HG02588 (cell line): ENCODE results near the gene BCL7C.
"Not testable (repeated sequence)": the region's sequence is repeated elsewhere in the genome, so short reads cannot be mapped to it uniquely, and the experiment has no call there.

Experiments used
- ATAC-seq: cut with Tn5 transposase; IDR thresholded peaks from one replicate; pipeline ENCODE4 v1.9.1; 2021; ENCODE audit warnings: mild to moderate bottlenecking, moderate library complexity; ENCODE audit not compliant: unreplicated experiment

BCL7C gene

GRCh38 chr16:30893744-30894539, at the start of gene BCL7C:
Gene BCL7C (minus strand): TSS chr16:30894077. CDS start chr16:30893944, 133 bp downstream.
- peak; percentile 70 for ATAC-seq

- ATAC-seq: no peak
Observed at GRCh38 chr16:30942426-30942806, 48.5 kb upstream of the BCL7C start.

GRCh38 chr16:30941600-30942425, 47.9 kb upstream of the BCL7C start:
- peak; percentile 86 for ATAC-seq

DNA sequence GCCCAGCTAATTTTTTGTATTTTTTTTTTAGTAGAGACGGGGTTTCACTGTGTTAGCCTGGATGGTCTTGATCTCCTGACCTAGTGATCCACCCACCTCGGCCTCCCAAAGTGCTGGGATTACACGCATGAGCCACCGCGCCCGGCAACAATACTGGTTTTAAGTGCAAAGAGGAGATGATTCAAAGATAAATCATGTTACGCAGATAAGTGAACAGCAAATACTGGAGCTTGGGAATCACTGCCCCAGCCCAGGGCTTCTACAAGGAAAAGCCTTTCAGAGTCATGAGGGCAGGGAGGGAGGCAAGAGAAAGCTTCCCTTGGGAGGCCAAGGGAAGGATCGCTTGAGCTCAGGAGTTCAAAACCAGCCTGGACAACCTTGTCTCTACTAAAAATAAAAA, 45.7 kb upstream of the BCL7C start:
- ATAC-seq: not testable (repeated sequence)

DNA sequence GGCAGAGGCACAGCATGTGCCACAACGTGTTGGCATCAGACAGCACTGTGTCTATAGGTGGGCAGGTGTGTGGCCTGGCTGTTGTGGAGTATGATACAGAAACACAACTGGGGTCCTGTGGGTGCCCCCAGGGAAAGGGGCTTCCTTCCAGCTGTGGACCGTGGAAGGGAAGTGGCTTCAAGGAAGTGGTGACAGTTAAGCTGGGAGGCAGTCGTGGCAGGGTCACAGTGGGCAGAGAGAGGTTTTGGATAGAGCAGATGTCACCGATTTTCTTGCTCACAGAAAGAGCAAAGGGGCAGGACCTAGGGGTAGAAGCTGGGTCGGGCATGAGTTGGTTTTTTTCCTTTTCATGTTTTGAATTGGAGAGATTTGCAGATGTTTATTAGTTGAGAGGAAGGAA, 43.8 kb upstream of the BCL7C start:
- no peak for ATAC-seq

GRCh38 chr16:30934827-30935557, 41.1 kb upstream of the BCL7C start:
- no peak for ATAC-seq

- no peak for ATAC-seq
Observed at GRCh38 chr16:30931068-30931650, 37.3 kb upstream of the BCL7C start.

- ATAC-seq: no peak
Observed at GRCh38 chr16:30930160-30930571, 36.3 kb upstream of the BCL7C start.

DNA sequence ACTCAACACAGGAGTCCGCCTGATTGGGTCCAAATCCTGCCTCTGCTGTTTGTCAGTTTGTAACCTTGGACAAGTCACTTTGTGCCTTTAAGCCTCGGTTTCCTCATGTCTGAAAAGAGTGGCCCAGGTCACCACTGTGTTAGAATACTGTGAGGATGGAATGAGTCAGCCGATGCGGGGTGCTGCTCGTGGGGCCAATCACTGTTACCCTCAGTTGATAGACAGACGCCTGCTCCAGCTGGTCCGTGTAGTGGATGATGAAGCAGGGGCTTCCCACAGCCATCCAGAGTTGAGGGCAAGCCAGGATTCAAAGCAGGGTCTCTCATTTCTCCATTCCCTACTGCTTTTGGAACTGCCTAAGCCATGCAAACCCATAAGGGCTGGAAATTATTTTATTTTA, 35.3 kb upstream of the BCL7C start:
- no peak for ATAC-seq

DNA sequence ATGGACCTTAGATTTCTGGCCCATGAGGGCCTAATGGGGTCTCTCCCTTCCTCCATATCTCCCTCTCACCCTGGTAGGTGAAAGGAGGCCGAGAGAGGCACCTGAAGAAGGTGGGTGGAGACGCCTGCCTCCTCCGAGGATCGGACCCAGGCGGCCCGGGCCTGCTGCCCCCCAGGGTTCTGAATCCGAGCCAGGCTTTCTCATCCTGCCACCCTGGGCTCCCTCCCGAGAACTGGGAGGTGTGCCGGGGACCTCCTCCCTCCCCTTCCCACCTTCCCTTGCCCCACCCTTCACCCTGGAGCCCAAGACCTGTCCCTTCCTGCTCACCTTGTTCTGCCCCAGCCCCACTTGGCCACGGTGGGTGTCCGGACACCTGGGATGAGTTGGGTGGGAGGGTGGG, 34.5 kb upstream of the BCL7C start:
- no peak for ATAC-seq

GRCh38 chr16:30927789-30928378, 34.0 kb upstream of the BCL7C start:
- no peak for ATAC-seq

DNA sequence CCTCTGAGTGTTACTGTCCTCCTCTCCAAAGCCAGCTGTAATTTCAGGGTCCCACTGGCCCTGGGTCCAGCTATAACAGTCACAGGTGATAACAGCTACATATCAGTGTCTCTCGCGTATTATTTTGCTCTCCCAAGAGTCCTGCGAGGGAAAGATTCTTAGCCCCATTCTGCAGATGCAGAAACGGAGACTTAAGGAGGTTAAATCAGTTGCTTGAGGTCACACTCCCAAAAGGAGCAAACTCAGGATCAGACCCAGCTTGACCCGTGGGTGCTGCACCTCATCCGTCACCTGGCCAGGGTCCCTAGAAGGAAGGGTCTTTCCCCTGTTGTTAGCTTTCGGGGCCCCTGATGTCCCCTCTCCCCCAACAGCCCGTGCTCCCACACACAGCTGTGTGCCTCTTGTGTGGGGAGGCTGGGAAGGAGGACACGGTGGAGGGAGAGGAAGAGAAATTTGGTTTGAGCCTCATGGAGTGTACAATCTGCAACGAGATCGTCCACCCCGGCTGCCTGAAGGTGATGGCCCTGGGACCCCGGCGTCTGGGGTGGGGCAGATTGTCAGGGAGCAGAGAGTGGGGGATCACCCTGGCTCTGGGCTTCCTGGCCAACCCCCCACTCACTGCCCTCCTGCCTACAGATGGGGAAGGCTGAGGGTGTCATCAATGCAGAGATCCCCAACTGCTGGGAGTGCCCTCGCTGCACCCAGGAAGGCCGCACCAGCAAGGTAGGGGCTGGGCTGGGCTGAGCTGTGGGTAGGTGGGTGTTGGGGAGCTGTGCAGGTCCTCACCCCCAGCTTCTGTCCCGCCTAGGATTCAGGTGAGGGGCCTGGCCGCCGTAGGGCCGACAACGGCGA, 33.3 kb upstream of the BCL7C start:
- ATAC-seq: no peak

DNA sequence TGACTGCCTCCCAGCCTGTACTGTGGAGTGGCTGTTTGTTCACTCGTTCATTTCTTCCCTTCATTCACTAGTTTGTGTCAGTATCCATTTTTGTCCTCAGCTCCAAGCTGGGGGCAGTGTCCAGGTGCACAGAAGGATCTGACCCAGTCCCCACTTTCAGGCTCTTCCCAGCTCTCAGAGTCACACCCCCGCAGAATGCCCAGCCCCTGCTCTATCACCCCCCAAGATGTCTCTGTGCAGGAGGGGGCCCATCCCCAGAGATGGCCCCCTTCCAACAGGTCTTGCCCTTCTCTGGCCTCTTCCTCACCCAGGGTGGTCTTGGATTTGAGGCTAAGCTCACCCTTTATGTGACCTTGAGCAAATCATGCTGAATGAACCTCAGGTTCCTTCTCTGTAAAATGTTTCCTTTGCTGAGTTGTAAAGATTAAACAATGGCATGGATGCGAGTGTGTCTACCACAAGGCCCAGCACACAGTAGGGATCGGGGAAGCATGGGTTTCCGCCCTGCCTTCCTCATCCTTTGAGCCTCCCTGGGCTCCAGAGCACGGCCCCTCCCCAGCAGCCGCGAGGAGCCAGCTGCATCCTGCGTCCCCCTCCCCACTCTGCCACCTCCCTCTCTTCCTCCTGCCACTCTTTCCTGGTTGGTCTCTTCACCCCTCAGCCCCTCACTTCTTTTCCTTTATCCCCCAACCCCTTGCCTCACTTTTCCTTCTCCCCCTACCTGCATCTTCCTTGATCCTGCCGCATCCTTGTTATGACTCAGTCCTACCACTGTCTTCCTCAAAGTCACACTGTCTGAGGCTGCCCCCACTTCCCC, 32.3 kb upstream of the BCL7C start:
- ATAC-seq: no peak

DNA sequence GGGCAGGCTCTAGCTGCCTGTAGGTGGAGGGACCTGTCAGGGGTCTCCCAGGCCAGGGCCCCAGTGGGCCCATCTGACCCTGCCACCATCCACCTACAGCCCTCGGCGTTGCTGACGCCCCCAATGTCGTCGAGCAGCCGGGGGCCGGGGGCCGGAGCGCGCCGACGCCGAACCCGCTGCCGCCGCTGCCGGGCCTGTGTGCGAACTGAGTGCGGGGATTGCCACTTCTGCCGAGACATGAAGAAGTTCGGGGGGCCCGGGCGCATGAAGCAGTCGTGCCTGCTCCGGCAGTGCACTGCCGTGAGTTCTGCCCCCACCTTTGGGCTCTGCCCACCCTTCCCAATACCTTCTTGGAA, 31.7 kb upstream of the BCL7C start:
- ATAC-seq: no peak

- no peak for ATAC-seq
Observed at GRCh38 chr16:30924913-30925631, 31.2 kb upstream of the BCL7C start.

DNA sequence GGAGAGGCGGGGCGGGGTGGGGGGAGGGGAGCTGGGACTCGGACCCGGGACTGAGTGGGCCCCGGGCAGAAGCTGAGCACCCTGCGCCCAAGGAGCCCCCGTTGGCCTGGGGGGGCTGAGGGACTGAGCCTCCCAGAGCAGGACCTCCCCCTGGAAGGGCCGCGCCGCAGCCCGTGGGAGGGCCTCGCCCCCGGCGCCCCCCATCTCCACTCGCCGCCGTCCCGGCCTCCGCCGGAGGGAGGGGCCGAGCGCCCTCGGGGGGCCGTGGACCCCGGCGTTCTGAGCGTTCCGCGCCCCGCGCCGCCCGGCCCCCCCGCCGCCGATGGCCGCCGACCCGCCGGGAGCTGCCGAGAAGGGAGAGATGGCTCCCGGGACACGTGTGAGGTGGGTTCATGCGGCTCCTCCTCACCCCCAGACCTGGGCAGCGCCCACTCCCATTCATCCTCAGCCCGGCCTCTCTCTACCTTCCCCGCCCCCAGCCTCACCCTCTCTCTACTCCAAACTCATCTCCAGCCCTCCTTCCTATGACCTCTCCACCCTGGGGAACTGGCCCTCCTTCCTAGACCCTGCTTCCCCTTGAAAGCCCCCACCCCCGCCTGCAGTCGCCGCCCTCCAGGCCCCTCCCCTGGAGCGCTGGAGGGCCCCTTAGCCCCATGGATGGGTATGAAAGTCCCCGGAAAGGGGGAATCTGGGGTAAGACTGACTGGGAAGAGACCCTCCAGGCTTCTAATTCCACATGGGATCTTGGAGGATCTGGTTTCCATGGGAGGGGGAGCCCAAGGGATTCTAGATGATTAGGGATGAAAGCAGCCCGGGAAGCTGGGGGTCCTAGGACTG, 30.4 kb upstream of the BCL7C start:
- ATAC-seq: no peak

GRCh38 chr16:30923554-30924075, 29.7 kb upstream of the BCL7C start, which contains the start of gene FBXL19:
Gene FBXL19 (plus strand): TSS chr16:30923572. CDS start chr16:30925755, 2,183 bp downstream.
- ATAC-seq: no peak
